ENCODE results near the gene QRFP. TPM values are rescaled to one million over a fixed set of nuclear protein-coding genes. Genes with fewer than 3 reads are reported as not detected.

QRFP gene, protein sequence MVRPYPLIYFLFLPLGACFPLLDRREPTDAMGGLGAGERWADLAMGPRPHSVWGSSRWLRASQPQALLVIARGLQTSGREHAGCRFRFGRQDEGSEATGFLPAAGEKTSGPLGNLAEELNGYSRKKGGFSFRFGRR
- total RNA-seq (not detected), polyA plus RNA-seq (not detected)
- long read RNA-seq, donor 1: 0 reads
- long read RNA-seq, donor 2: 0 reads
- long read RNA-seq, donor 3: 0 reads

DNA sequence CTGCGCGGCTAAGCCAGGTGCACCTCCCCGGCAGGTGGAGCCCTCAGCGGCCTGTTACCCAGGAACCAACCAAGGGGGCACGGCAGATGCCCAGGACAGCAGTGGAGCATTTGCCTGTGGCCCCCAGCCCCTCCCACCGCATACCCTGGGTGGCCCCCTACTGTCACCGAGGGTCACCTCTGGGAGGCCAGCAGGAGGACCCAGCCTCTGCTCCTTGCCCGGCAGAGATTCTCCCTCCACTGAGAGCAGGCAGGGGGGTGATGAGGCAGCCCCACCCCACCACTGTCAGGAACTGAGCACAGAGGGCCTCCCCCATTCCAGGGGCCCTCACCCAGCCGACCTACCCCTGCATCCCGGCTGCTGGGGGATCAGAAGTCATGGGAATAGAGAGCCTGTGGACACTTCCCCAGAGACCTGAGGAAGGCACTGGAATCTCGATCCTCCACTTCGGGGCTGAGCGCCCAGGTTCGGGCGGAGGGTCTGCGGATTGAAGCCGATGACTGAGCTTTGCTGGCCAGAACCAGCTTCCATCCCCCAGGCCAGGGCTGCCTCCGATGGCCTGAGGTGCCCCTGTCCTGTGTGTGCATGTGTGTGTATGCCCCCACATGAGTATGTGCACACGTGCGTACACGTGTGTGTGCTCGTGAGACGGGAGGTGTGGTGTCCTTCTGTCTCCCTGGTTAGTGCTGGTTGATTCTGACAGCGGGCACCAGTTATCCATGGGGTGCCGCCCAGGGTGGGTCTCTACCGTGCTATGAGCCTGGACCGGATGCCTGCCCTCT is at the start of gene QRFP:
TSS of gene QRFP (minus strand) at position 580 of the 782 bp plus-strand sequence. CDS start 2,974 bp downstream, outside the sequence.
- whole genome bisulfite sequencing, 4 donors: 73 to 89% (median 80%) methylated on average over 6 to 27 of the region's 27 CpGs
- DNase-seq (no peak), ATAC-seq (no peak)
- Histone ChIP-seq H3K4me3 (no peak within 1 kb of the TSS), H3K4me1 (peaks cover 0 to 35% (median 17%) of the 10 kb centered on the region in 12 donors), H3K27me3 (peaks cover 0 to 10% (median 0%) of the 10 kb centered on the region in 9 donors), H3K27ac (no peak within 1 kb of the TSS), H3K9me3 (no peaks in the 10 kb centered on the region), H3K36me3 (peaks cover 0 to 19% (median 10%) of the 10 kb centered on the region in 9 donors)
- intact Hi-C loops (cut with DNase I): no loop called here
- TF ChIP-seq CTCF (IDR thresholded peaks at IDR 0.05) (no peak), POLR2A (IDR thresholded peaks at IDR 0.05) (no peak)

DNA sequence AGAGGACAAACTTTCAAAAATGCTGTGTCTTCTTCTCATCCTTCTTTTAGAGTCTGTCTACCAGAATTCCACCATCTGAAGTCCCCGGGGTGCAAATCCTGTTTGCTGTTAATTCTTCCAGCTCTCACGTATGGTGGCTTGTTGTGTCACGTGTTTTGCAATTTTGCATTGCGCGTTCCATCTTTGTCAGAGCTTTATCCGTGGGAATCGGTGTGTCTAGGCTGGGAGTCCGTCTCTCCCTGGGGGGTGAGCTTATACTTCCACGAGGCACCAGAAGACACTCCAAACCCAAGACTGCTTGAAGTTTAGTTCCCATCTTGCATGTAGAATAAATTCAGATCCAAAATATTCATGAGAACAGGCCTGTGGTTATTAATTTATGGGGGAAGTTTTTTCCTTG is 48.6 kb upstream of the QRFP start:
- Histone ChIP-seq H3K36me3 (no peaks in the 10 kb centered on the region), H3K4me3 (no peak overlapping the region), H3K27me3 (peaks cover 2 to 30% (median 17%) of the 10 kb centered on the region in 9 donors), H3K27ac (no peak overlapping the region), H3K9me3 (peaks cover 0 to 5% (median 0%) of the 10 kb centered on the region in 12 donors), H3K4me1 (peaks cover 0 to 8% (median 0%) of the 10 kb centered on the region in 12 donors)
- 84 to 88% (median 86%) methylated on average over 9 of the region's 9 CpGs for WGBS, 4 donors
- DNase-seq (no peak), ATAC-seq (no peak)
- intact Hi-C loops (cut with DNase I): loop anchor here in 3 of 10 donors (2.0 to 10.0 kb wide), 3 partner anchors 54 to 180 kb away; no protein-coding TSS in a partner anchor
- TF ChIP-seq POLR2A (IDR thresholded peaks at IDR 0.05): no peak
- TF ChIP-seq CTCF (IDR thresholded peaks at IDR 0.05): no peak

DNA sequence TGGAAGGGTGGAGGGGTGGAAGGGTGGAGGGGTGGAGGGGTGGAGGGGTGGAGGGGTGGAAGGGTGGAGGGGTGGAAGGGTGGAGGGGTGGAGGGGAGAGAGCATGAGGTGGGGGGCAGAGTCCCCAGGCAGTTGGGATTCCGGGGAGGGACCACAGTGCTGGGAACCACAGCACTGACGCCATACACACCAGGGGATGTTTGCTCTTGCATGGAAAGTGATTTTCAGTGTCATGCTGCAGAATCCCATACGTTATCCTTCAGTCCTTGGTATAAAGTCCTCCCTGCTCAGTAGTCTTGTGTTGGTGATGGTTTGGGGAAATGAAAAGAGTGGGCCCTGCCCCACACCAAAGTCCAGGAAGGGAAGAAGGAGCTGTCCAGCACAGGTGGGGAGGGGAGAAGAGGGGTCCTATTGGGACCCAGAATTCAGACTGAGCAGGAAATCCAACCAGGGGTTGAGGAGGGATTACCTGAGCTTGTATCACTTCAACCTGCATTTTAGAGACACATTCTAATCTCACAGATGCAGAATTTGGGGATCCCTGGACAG is 48.0 kb upstream of the QRFP start:
- Histone ChIP-seq H3K4me3 (no peak overlapping the region), H3K9me3 (peaks cover 0 to under 1% (median 0%) of the 10 kb centered on the region in 12 donors), H3K27me3 (peaks cover 7 to 36% (median 21%) of the 10 kb centered on the region in 9 donors), H3K27ac (no peak overlapping the region), H3K4me1 (peaks cover 0 to 12% (median 2%) of the 10 kb centered on the region in 12 donors), H3K36me3 (no peaks in the 10 kb centered on the region)
- WGBS, 4 donors: 37 to 59% (median 44%) methylated on average over 3 of the region's 3 CpGs
- intact Hi-C loops (cut with DNase I): loop anchor here in 8 of 10 donors (2.0 to 10.0 kb wide), 9 partner anchors 53 to 242 kb away; no protein-coding TSS in a partner anchor
- no peak for DNase-seq
- no peak for ATAC-seq
- TF ChIP-seq POLR2A (IDR thresholded peaks at IDR 0.05) (no peak), CTCF (IDR thresholded peaks at IDR 0.05) (no peak)

DNA sequence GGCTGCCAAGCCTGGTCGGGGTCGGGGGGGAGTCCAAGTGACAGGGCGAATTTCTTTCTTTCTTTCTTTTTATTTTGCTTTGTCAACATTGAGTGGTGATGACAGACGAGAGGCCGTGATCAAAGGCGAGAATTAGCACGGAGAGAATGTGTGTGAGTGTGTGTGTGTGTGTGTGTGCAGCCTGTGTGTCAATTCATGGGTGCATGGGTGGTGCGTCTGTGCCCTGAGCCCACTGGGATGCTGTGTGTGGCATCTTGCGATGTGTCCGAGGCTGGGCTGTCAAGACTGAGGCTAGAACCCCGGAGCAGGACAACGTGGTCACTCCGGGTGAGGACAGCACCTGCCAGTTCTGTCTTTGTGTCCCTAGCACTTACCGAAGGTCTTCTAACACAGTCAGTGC is 47.2 kb upstream of the QRFP start:
- peaks cover 15 to 44% (median 29%) of the 10 kb centered on the region in 9 donors for H3K27me3 ChIP-seq
- no peak overlapping the region for H3K27ac ChIP-seq
- intact Hi-C loops (cut with DNase I): loop anchor here in 8 of 10 donors (2.0 to 10.0 kb wide), 9 partner anchors 54 to 241 kb away; no protein-coding TSS in a partner anchor
- H3K9me3 ChIP-seq: no peaks in the 10 kb centered on the region
- TF ChIP-seq CTCF (IDR thresholded peaks at IDR 0.05) (no peak), POLR2A (IDR thresholded peaks at IDR 0.05) (no peak)
- no peaks in the 10 kb centered on the region for H3K36me3 ChIP-seq
- peaks cover 0 to 20% (median 8%) of the 10 kb centered on the region in 12 donors for H3K4me1 ChIP-seq
- DNase-seq: no peak
- no peak for ATAC-seq
- H3K4me3 ChIP-seq: no peak overlapping the region
- WGBS, 4 donors: 36 to 46% (median 44%) methylated on average over 14 of the region's 14 CpGs
